Keratinocyte (primary cell): ENCODE results near the gene ELAVL4. TPM values are rescaled to one million over a fixed set of nuclear protein-coding genes. Genes with fewer than 3 reads are reported as not detected.

Experiments used
- DNase-seq: peaks from one replicate; pipeline ENCODE4 v3.0.0-alpha.2; 2011; ENCODE audit warnings: low read depth, missing footprints, low spot score
- FAIRE-seq: peaks from 2 replicates; lab custom pipeline; 2011; peaks lifted over from hg19 to GRCh38; lab: Jason Lieb, UNC
- H2AFZ ChIP-seq: 2 replicates; pipeline ENCODE4 v1.6.0; 2012; ENCODE audit warnings: low read length, control low read depth, inconsistent platforms; ENCODE audit not compliant: control insufficient read depth
- H3K27ac ChIP-seq: 2 replicates; pipeline ENCODE4 v1.5.1; 2011; ENCODE audit warnings: low read length; ENCODE audit not compliant: control insufficient read depth, insufficient read depth
- H3K27me3 ChIP-seq: 3 replicates; pipeline ENCODE4 v1.6.0; 2011; ENCODE audit warnings: low read length; ENCODE audit not compliant: control insufficient read depth, insufficient read depth; ENCODE audit errors: extremely low read depth
- H3K36me3 ChIP-seq, 2 experiments: 2 replicates in 1 of 2; 3 replicates in 1 of 2; pipeline ENCODE4 v1.5.1; 2011; ENCODE audit warnings: low read length in 2 of 2, mild to moderate bottlenecking in 1 of 2; ENCODE audit not compliant: control insufficient read depth in 2 of 2, insufficient read depth in 2 of 2; ENCODE audit errors: extremely low read depth in 1 of 2
- H3K4me1 ChIP-seq: 3 replicates; pipeline ENCODE4 v1.5.1; 2011; ENCODE audit warnings: low read length; ENCODE audit not compliant: control insufficient read depth, insufficient read depth; ENCODE audit errors: extremely low read depth
- H3K4me2 ChIP-seq: 3 replicates; pipeline ENCODE4 v1.6.0; 2011; ENCODE audit warnings: low read depth, low read length; ENCODE audit not compliant: control insufficient read depth, insufficient read depth; ENCODE audit errors: extremely low read depth
- H3K4me3 ChIP-seq, 3 experiments: fragments of 200-600 bp in 1 of 3; sonication (generic) in 1 of 3; 2 replicates in 2 of 3; 3 replicates in 1 of 3; pipeline ENCODE4 v1.5.1; 2011 to 2016; ENCODE audit warnings: low read length in 3 of 3, mild to moderate bottlenecking in 3 of 3, control low read depth in 2 of 3, inconsistent platforms in 1 of 3, low read depth in 1 of 3, mixed read lengths in 1 of 3, mixed run types in 1 of 3, moderate library complexity in 1 of 3; ENCODE audit not compliant: control insufficient read depth in 2 of 3, insufficient read depth in 2 of 3; ENCODE audit errors: extremely low read depth in 1 of 3
- H3K79me2 ChIP-seq: 2 replicates; pipeline ENCODE4 v1.6.0; 2012; ENCODE audit warnings: low read length; ENCODE audit not compliant: control insufficient read depth, insufficient read depth
- H3K9ac ChIP-seq: 3 replicates; pipeline ENCODE4 v1.6.0; 2011; ENCODE audit warnings: low read length; ENCODE audit not compliant: control insufficient read depth, insufficient read depth; ENCODE audit errors: extremely low read depth
- H3K9me1 ChIP-seq: 3 replicates; pipeline ENCODE4 v1.6.0; 2011; ENCODE audit warnings: low read length; ENCODE audit not compliant: control insufficient read depth, insufficient read depth; ENCODE audit errors: extremely low read depth
- H3K9me3 ChIP-seq: 2 replicates; pipeline ENCODE4 v1.5.1; 2012; ENCODE audit warnings: low read depth, low read length; ENCODE audit not compliant: control insufficient read depth
- H4K20me1 ChIP-seq: 3 replicates; pipeline ENCODE4 v1.6.0; 2011; ENCODE audit warnings: low read length; ENCODE audit not compliant: control insufficient read depth, insufficient read depth; ENCODE audit errors: extremely low read depth
- EZH2 ChIP-seq: IDR thresholded peaks from one replicate; pipeline ENCODE4 v1.6.1; 2012; ENCODE audit warnings: inconsistent platforms, mild to moderate bottlenecking, low read length, moderate library complexity
- dilution Hi-C: fragments of 300-500 bp; cut with MboI; formaldehyde crosslinking; loops from one replicate; pipeline ENCODE4 v1.7.0; 2020; ENCODE audit warnings: low sequenced_read_pairs; ENCODE audit not compliant: extremely low pct_ligation_motif_present
- polyA plus RNA-seq, 5 experiments: library from polyadenylated mRNA; depleted of rRNA in 3 of 5; stranded (reverse) in 3 of 5; stranded (forward) in 1 of 5; unstranded in 1 of 5; fragments of >200 nt; gene quantifications; 1 replicate in 1 of 5; 2 replicates in 3 of 5; 3 replicates in 1 of 5; pipeline versions ENCODE4 v1.2.1 to v1.2.3, GENCODE V29; 2011 to 2012; ENCODE audit warnings: missing spikeins in 2 of 5, low read depth in 1 of 5, low replicate concordance in 1 of 5
- TF ChIP-seq, protein P1 (sequence below), 3 experiments: IDR thresholded peaks in 1 of 3; conservative IDR thresholded peaks in 1 of 3; optimal IDR thresholded peaks in 1 of 3; 2 replicates in 2 of 3; 3 replicates in 1 of 3; pipeline versions ENCODE3 to v1.5.1; 2011; ENCODE audit warnings: low read length in 3 of 3, mild to moderate bottlenecking in 3 of 3, moderate library complexity in 2 of 3, control low read depth in 1 of 3, inconsistent platforms in 1 of 3; ENCODE audit not compliant: insufficient read depth in 2 of 3; ENCODE audit errors: extremely low read depth in 1 of 3

Gene ELAVL4
- polyA plus RNA-seq, 1 donor (not counting 4 experiments of a cell fraction or from before 2014, with no cell fraction given): not detected

DNA sequence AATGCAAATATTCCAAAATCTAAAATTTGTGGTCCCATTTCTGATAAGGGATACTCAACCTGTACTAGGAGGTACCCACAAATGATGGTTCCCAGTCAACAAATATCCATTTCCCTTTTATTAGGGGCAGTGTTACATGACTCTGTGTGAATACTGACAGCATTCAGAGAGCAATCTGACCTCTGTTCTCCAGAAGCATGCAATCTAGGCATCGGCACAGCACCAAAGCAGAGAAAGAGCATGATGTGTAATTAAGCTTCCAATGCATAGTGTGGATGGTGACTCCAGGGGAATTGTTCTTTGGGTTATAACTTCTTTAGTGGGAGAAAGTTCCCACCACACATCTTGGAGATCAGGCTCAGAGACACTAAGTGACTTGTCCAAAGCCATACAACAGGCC, 71.6 kb downstream of the ELAVL4 start:
- H3K4me1 ChIP-seq: no peaks in the 10 kb centered on the region
- H3K4me3 ChIP-seq: no peak overlapping the region
- H3K4me2 ChIP-seq: no peak overlapping the region
- TF ChIP-seq EZH2: no peak
- TF ChIP-seq, protein P1, sequence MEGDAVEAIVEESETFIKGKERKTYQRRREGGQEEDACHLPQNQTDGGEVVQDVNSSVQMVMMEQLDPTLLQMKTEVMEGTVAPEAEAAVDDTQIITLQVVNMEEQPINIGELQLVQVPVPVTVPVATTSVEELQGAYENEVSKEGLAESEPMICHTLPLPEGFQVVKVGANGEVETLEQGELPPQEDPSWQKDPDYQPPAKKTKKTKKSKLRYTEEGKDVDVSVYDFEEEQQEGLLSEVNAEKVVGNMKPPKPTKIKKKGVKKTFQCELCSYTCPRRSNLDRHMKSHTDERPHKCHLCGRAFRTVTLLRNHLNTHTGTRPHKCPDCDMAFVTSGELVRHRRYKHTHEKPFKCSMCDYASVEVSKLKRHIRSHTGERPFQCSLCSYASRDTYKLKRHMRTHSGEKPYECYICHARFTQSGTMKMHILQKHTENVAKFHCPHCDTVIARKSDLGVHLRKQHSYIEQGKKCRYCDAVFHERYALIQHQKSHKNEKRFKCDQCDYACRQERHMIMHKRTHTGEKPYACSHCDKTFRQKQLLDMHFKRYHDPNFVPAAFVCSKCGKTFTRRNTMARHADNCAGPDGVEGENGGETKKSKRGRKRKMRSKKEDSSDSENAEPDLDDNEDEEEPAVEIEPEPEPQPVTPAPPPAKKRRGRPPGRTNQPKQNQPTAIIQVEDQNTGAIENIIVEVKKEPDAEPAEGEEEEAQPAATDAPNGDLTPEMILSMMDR (optimal IDR thresholded peaks at IDR 0.05 in 1 of 3, IDR thresholded peaks at IDR 0.05 in 1 of 3, conservative IDR thresholded peaks at IDR 0.05 in 1 of 3; ENCODE audit: extremely low read depth in 1 of 3, insufficient read depth in 2 of 3, low read length in 3 of 3): no peak
- dilution Hi-C loops: no loop called here
- DNase-seq (no peak), FAIRE-seq (no peak)
- H3K36me3 ChIP-seq: no peaks in the 10 kb centered on the region
- H3K27me3 ChIP-seq: no peaks in the 10 kb centered on the region
- no peaks in the 10 kb centered on the region for H3K9me3 ChIP-seq
- H4K20me1 ChIP-seq: no peaks in the 10 kb centered on the region
- no peak overlapping the region for H3K27ac ChIP-seq
- no peaks in the 10 kb centered on the region for H3K9me1 ChIP-seq
- H3K79me2 ChIP-seq: no peaks in the 10 kb centered on the region
- no peak overlapping the region for H2AFZ ChIP-seq
- no peak overlapping the region for H3K9ac ChIP-seq

DNA sequence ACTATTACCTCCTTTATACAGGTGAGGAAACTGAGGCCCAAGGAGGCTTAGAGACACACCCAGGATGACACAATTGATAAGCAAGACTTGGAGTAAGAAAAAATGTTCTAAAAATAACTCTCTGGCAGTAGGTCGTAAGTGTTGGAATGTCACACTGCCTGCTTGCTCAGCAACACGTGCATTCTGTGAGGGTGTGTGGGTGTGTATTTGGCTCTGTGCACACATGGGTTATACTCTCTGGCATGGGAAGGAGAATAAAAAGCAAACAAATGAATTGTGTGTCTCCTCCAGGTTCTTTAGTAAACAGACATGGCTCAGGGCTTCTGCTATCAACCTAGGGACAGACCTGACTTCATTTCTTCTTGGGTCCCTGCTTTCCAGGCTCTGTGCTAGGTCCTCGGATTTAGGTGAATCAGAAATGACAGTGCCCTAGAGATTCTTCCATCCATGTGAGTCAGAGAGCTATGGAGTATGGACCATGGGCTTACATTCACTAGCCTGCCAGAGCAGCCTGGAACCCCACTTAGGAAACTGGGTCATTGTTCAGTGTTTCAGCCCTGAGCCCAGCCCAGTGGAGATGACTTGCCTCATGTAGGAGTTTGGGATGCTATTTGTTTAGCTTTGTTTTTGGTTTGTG, 72.4 kb downstream of the ELAVL4 start:
- H3K4me1 ChIP-seq: no peaks in the 10 kb centered on the region
- H3K9ac ChIP-seq: no peak overlapping the region
- dilution Hi-C loops: no loop called here
- H3K27ac ChIP-seq: no peak overlapping the region
- no peaks in the 10 kb centered on the region for H3K36me3 ChIP-seq
- TF ChIP-seq, protein P1 (optimal IDR thresholded peaks at IDR 0.05 in 1 of 3, IDR thresholded peaks at IDR 0.05 in 1 of 3, conservative IDR thresholded peaks at IDR 0.05 in 1 of 3; ENCODE audit: extremely low read depth in 1 of 3, insufficient read depth in 2 of 3, low read length in 3 of 3): no peak
- TF ChIP-seq EZH2: no peak
- H2AFZ ChIP-seq: no peak overlapping the region
- H3K27me3 ChIP-seq: no peaks in the 10 kb centered on the region
- no peak overlapping the region for H3K4me3 ChIP-seq
- H4K20me1 ChIP-seq: no peaks in the 10 kb centered on the region
- H3K79me2 ChIP-seq: no peaks in the 10 kb centered on the region
- H3K9me3 ChIP-seq: no peaks in the 10 kb centered on the region
- no peak overlapping the region for H3K4me2 ChIP-seq
- no peaks in the 10 kb centered on the region for H3K9me1 ChIP-seq
- FAIRE-seq (no peak), DNase-seq (no peak)
